Osteocyte (in vitro differentiated cells): ENCODE results near the gene TEAD2. TPM values are rescaled to one million over a fixed set of nuclear protein-coding genes. Genes with fewer than 3 reads are reported as not detected.

Experiments used
- DNase-seq: peaks from one replicate; pipeline ENCODE4 v3.0.0; 2021; ENCODE audit warnings: mixed read lengths; ENCODE audit not compliant: unreplicated experiment; ENCODE audit errors: extremely low spot score
- H3K27ac Mint-ChIP-seq: one replicate; pipeline ENCODE4 v1.8.0; 2021; ENCODE audit warnings: mild to moderate bottlenecking, mixed read lengths; ENCODE audit not compliant: unreplicated experiment
- H3K27me3 Mint-ChIP-seq: one replicate; pipeline ENCODE4 v1.8.0; 2021; ENCODE audit warnings: mixed read lengths; ENCODE audit not compliant: unreplicated experiment
- H3K36me3 Mint-ChIP-seq: one replicate; pipeline ENCODE4 v1.8.0; 2021; ENCODE audit warnings: mixed read lengths; ENCODE audit not compliant: unreplicated experiment
- H3K4me1 Mint-ChIP-seq: one replicate; pipeline ENCODE4 v1.8.0; 2021; ENCODE audit warnings: mixed read lengths; ENCODE audit not compliant: unreplicated experiment
- H3K4me3 Mint-ChIP-seq: one replicate; pipeline ENCODE4 v1.8.0; 2021; ENCODE audit warnings: mild to moderate bottlenecking, moderate library complexity, mixed read lengths; ENCODE audit not compliant: unreplicated experiment
- H3K9me3 Mint-ChIP-seq: one replicate; pipeline ENCODE4 v1.8.0; 2021; ENCODE audit warnings: mixed read lengths; ENCODE audit not compliant: unreplicated experiment
- total RNA-seq: library from RNA; stranded (reverse); gene quantifications from 2 replicates; pipeline ENCODE4 v1.2.1, GENCODE V29; 2021
- TF ChIP-seq, protein P1 (sequence below): fragments of 200-600 bp; sonication (generic); IDR thresholded peaks from 2 replicates; pipeline ENCODE4 v1.5.0; 2021; ENCODE audit warnings: antibody characterized with exemption, mild to moderate bottlenecking, moderate library complexity

The TEAD2 gene
- total RNA-seq, 1 donor from 2014 or later: 98.0 TPM

DNA sequence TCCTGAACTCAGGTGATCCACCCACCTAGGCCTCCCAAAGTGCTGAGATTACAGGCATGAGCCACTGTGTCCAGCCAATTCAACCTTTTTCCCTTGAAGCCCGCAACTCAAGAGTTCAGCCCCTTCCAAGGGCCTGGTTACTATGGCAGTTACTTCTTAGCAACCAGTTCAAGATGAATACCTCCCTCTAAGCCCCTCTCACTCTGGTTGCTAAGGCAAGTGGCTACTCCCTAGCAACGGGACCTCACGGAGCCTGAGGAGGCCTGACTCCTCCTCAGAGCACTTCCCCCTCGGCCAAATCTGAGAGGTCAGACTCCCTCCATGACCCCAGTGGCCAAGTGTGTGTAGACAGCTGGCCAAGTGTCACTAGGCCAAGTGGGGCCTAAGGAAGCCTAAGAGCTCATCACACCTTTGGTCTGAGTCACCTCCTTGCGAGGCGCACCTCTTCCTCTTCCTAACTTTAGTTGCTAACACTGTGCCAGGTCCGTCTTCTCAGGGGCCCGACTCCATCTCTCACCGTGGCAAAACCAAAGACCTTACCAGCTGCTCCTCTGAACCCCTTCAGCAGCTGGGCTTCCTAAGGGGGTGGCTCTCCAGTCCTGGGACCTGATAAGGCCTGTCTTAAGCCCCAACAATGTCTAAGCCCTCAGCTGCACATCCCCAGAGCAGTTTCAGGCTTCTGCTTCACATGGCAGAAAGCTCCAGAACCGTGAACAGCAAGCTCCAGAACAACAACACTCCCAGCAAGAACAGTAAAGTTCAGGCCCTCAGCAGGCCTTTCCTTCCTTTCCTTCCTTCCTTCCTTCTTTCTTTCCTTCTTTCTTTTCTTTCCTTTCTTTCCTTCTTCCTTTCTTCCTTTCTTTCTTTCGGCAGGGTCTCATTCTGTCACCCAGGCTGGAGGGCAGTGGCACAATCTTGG, 17.5 kb downstream of the TEAD2 start:
- Mint-ChIP-seq H3K36me3 (peaks cover 64% of the 10 kb centered on the region), H3K4me3 (no peak overlapping the region), H3K27ac (no peak overlapping the region), H3K9me3 (no peaks in the 10 kb centered on the region), H3K27me3 (no peaks in the 10 kb centered on the region), H3K4me1 (peaks cover 3% of the 10 kb centered on the region)
- TF ChIP-seq, protein P1, sequence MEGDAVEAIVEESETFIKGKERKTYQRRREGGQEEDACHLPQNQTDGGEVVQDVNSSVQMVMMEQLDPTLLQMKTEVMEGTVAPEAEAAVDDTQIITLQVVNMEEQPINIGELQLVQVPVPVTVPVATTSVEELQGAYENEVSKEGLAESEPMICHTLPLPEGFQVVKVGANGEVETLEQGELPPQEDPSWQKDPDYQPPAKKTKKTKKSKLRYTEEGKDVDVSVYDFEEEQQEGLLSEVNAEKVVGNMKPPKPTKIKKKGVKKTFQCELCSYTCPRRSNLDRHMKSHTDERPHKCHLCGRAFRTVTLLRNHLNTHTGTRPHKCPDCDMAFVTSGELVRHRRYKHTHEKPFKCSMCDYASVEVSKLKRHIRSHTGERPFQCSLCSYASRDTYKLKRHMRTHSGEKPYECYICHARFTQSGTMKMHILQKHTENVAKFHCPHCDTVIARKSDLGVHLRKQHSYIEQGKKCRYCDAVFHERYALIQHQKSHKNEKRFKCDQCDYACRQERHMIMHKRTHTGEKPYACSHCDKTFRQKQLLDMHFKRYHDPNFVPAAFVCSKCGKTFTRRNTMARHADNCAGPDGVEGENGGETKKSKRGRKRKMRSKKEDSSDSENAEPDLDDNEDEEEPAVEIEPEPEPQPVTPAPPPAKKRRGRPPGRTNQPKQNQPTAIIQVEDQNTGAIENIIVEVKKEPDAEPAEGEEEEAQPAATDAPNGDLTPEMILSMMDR: no peak
- DNase-seq: no peak

DNA sequence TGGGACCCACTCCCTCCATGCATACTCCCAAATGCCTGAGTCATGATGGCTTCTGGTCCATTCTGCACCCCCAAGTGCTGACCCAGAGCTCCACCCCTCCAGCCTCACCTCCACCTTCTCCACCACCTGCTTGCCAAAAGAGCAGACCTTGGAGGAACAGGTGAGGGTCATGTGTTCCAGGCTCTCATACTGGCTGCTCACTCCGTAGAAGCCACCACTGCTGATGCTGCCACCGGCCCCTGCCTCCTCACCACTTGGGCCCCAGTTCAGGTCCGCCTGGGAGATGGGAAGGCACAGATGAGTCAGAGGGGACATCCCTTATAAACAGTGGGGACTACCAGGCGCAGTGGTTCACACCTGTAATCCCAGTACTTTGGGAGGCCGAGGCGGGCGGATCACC, 19.1 kb downstream of the TEAD2 start:
- peaks cover 3% of the 10 kb centered on the region for H3K4me1 Mint-ChIP-seq
- H3K27me3 Mint-ChIP-seq: no peaks in the 10 kb centered on the region
- peaks cover 55% of the 10 kb centered on the region for H3K36me3 Mint-ChIP-seq
- H3K27ac Mint-ChIP-seq: no peak overlapping the region
- DNase-seq: no peak
- TF ChIP-seq, protein P1: no peak
- H3K9me3 Mint-ChIP-seq: no peaks in the 10 kb centered on the region
- no peak overlapping the region for H3K4me3 Mint-ChIP-seq

DNA sequence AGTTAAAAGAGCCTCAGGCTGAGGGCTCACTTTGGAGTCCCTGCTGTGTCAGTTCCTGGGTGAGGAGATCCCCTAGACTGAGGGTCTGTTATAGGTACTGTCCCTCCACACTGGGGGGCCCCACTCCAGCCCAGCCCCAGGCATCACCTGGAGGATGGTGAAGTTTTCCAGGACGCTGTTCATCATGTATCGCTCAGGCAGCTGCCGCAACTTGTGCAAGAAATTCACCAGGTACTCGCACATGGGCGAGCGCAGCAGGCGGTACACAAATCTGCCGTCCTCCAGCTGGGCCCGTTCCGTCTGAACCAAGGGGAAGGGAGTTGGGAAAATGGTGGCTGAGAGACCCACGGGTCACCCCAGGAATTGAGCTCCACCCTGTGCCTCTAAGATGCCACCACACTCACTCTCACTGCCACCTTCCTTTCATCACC, 19.9 kb downstream of the TEAD2 start:
- Mint-ChIP-seq H3K27me3 (no peaks in the 10 kb centered on the region), H3K36me3 (peaks cover 51% of the 10 kb centered on the region), H3K4me1 (peaks cover 3% of the 10 kb centered on the region), H3K27ac (no peak overlapping the region), H3K4me3 (no peak overlapping the region), H3K9me3 (no peaks in the 10 kb centered on the region)
- no peak for DNase-seq
- TF ChIP-seq, protein P1: no peak

DNA sequence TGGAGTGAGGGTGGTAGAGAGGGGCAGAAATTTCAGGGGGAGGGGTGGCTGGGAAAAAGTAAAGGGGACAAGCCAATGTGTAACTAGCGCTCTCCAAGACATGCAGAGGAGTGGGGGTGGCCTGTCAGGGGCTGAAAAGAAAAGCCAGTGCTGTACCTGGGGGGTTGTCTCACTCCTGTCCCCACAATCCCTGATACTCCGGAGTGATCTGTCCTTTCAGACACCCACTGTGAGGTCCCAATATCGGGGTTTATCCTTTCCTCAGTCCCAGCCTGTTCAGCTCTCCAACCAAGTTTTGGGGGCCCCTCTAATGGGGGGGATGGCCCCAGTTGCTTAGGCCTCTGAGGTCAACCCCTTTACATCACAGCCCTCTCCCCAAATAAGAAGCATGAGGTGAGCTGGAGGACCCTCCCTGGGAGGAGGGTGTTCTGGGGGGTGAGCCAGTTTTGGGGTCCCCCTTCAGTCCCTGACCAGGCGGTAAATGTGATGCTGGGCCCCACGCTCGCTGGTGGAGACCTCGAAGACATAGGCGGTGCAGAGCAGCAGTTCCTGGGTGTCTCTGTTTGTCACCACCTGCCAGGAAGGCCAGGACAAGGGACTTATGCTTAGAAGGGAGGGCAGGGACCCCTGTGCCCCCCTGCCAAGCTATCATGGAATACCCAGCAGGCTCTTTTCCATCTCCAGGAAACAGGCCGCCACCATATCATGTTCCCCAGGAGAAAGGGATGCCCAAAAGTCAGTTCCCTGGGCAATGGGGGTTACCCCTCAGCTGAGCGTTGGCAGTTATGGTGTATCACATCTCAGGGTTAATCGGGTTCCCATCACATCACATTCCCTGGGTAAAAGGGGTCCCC, 21.1 kb downstream of the TEAD2 start:
- no peaks in the 10 kb centered on the region for H3K9me3 Mint-ChIP-seq
- no peaks in the 10 kb centered on the region for H3K27me3 Mint-ChIP-seq
- peaks cover 3% of the 10 kb centered on the region for H3K4me1 Mint-ChIP-seq
- H3K36me3 Mint-ChIP-seq: peaks cover 45% of the 10 kb centered on the region
- no peak overlapping the region for H3K4me3 Mint-ChIP-seq
- H3K27ac Mint-ChIP-seq: no peak overlapping the region
- TF ChIP-seq, protein P1: no peak
- no peak for DNase-seq
